ENCODE results near the gene RASSF4.

- TF ChIP-seq CTCF (IDR thresholded peaks at IDR 0.05): no peak
- no peak for TF ChIP-seq POLR2A (IDR thresholded peaks at IDR 0.05)
These were observed 35.2 kb upstream of the RASSF4 start for GRCh38 chr10:44924261-44925040.

Data from body of pancreas (tissue), 4 donors.